SK-N-SH treated with all-trans-retinoic acid at 6 μM for 48 hours (cell line): Measurements from ENCODE around the gene PROK2.

Experiments
- CSDC2 ChIP-seq: fragments of 250-450 bp; sonication (Bioruptor Pico); IDR thresholded peaks from 2 replicates; pipeline ENCODE4 v1.5.0; 2020; ENCODE audit warnings: mild to moderate bottlenecking, moderate library complexity
- ESRRG ChIP-seq: fragments of 250-450 bp; sonication (Bioruptor Pico); IDR thresholded peaks from 2 replicates; pipeline ENCODE4 v1.6.1; 2021; ENCODE audit warnings: mild to moderate bottlenecking
- GLIS3 ChIP-seq: fragments of 250-450 bp; sonication (Bioruptor Pico); IDR thresholded peaks from 2 replicates; pipeline ENCODE4 v1.5.0; 2020; ENCODE audit warnings: mild to moderate bottlenecking, moderate library complexity
- ISL1 ChIP-seq: fragments of 250-450 bp; sonication (Bioruptor Pico); IDR thresholded peaks from 2 replicates; pipeline ENCODE4 v2.1.2; 2022; ENCODE audit warnings: mild to moderate bottlenecking, moderate library complexity
- RARB ChIP-seq: fragments of 250-450 bp; sonication (Bioruptor Pico); IDR thresholded peaks from 2 replicates; pipeline ENCODE4 v1.8.0; 2021; ENCODE audit warnings: mild to moderate bottlenecking, moderate library complexity
- TOX ChIP-seq: fragments of 250-450 bp; sonication (Bioruptor Pico); IDR thresholded peaks from 2 replicates; pipeline ENCODE4 v1.8.0; 2021; ENCODE audit warnings: mild to moderate bottlenecking, moderate library complexity, borderline replicate concordance
- ZC3H10 ChIP-seq: fragments of 250-450 bp; sonication (Bioruptor Pico); IDR thresholded peaks from 2 replicates; pipeline ENCODE4 v1.5.1; 2021; ENCODE audit warnings: mild to moderate bottlenecking, moderate library complexity
- ZFP3 ChIP-seq: fragments of 250-450 bp; sonication (Bioruptor Pico); IDR thresholded peaks from 2 replicates; pipeline ENCODE4 v1.5.0; 2020; ENCODE audit warnings: mild to moderate bottlenecking, moderate library complexity
- ZFP30 ChIP-seq: fragments of 450-650 bp; formaldehyde crosslinking; IDR thresholded peaks from 2 replicates; pipeline ENCODE4 v1.5.0; 2022; ENCODE audit warnings: mild to moderate bottlenecking, moderate library complexity
- ZNF565 ChIP-seq: fragments of 450-650 bp; formaldehyde crosslinking; conservative IDR thresholded peaks from 2 replicates; pipeline ENCODE4 v1.5.0; 2020; ENCODE audit warnings: low read depth, mild to moderate bottlenecking, moderate library complexity
- ZNF8 ChIP-seq: fragments of 450-650 bp; formaldehyde crosslinking; IDR thresholded peaks from 2 replicates; pipeline ENCODE4 v1.5.0; 2020; ENCODE audit warnings: mild to moderate bottlenecking, moderate library complexity
- TF ChIP-seq, protein P1 (sequence below): fragments of 250-450 bp; sonication (Bioruptor Pico); IDR thresholded peaks from 2 replicates; pipeline ENCODE4 v1.8.0; 2020; ENCODE audit warnings: mild to moderate bottlenecking, moderate library complexity, borderline replicate concordance
- TF ChIP-seq, protein P2 (sequence below): fragments of 250-450 bp; sonication (Bioruptor Pico); IDR thresholded peaks from 2 replicates; pipeline ENCODE4 v1.8.0; 2021; ENCODE audit warnings: low read depth, mild to moderate bottlenecking, moderate library complexity, borderline replicate concordance
- TF ChIP-seq, protein P3 (sequence below): fragments of 250-450 bp; sonication (Bioruptor Pico); IDR thresholded peaks from 2 replicates; pipeline ENCODE4 v1.5.1; 2021; ENCODE audit warnings: mild to moderate bottlenecking, moderate library complexity

DNA sequence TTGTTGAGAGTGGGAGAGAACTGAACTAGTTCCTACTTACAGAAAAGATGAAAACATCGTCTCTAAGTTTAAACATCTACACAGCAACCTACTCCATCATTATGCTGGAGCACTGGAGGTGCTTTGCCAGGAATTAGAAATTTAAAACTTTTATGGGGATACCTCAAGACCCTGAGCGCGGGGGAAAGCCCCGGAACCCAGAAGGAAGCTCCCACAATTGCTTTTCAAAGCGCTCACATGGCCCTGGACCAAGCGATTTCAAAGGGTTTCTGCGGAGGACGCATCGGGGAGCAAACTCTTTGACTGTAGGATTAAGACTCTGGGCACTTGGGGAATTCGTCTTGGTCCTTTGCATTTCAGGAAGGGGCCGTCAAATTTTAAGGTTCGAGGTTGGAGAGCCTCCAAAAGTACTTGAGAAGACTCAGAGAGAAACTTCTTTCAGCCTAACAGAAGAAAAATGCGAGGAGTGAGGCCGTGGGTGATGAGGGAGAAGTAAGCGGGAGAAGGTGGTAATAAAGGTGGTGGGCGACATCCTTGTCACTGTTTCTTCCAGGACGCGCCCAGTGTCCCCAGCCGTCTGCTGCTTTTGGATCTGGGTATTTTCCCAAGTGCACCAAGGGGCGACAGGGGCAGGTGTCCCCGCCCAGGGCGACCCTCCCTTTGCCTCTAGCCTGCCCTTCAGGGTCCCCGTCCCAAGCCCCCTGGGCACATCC, 591 bp downstream of the PROK2 start:
- no peak for TF ChIP-seq ZNF8
- TF ChIP-seq GLIS3: no peak
- TF ChIP-seq, protein P1, sequence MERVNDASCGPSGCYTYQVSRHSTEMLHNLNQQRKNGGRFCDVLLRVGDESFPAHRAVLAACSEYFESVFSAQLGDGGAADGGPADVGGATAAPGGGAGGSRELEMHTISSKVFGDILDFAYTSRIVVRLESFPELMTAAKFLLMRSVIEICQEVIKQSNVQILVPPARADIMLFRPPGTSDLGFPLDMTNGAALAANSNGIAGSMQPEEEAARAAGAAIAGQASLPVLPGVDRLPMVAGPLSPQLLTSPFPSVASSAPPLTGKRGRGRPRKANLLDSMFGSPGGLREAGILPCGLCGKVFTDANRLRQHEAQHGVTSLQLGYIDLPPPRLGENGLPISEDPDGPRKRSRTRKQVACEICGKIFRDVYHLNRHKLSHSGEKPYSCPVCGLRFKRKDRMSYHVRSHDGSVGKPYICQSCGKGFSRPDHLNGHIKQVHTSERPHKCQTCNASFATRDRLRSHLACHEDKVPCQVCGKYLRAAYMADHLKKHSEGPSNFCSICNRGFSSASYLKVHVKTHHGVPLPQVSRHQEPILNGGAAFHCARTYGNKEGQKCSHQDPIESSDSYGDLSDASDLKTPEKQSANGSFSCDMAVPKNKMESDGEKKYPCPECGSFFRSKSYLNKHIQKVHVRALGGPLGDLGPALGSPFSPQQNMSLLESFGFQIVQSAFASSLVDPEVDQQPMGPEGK (CRISPR knock-in tag): no peak
- TF ChIP-seq, protein P2, sequence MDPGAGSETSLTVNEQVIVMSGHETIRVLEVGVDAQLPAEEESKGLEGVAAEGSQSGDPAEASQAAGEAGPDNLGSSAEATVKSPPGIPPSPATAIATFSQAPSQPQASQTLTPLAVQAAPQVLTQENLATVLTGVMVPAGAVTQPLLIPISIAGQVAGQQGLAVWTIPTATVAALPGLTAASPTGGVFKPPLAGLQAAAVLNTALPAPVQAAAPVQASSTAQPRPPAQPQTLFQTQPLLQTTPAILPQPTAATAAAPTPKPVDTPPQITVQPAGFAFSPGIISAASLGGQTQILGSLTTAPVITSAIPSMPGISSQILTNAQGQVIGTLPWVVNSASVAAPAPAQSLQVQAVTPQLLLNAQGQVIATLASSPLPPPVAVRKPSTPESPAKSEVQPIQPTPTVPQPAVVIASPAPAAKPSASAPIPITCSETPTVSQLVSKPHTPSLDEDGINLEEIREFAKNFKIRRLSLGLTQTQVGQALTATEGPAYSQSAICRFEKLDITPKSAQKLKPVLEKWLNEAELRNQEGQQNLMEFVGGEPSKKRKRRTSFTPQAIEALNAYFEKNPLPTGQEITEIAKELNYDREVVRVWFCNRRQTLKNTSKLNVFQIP (CRISPR knock-in tag): no peak
- no peak for TF ChIP-seq ZFP3 (CRISPR knock-in tag)
- TF ChIP-seq ESRRG (CRISPR knock-in tag): no peak
- TF ChIP-seq ZC3H10: no peak
- no peak for TF ChIP-seq ZFP30 (CRISPR knock-in tag)
- no peak for TF ChIP-seq RARB (CRISPR knock-in tag)
- no peak for TF ChIP-seq CSDC2 (CRISPR knock-in tag)
- TF ChIP-seq, protein P3, sequence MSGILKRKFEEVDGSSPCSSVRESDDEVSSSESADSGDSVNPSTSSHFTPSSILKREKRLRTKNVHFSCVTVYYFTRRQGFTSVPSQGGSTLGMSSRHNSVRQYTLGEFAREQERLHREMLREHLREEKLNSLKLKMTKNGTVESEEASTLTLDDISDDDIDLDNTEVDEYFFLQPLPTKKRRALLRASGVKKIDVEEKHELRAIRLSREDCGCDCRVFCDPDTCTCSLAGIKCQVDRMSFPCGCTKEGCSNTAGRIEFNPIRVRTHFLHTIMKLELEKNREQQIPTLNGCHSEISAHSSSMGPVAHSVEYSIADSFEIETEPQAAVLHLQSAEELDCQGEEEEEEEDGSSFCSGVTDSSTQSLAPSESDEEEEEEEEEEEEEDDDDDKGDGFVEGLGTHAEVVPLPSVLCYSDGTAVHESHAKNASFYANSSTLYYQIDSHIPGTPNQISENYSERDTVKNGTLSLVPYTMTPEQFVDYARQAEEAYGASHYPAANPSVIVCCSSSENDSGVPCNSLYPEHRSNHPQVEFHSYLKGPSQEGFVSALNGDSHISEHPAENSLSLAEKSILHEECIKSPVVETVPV (CRISPR knock-in tag): no peak
- TF ChIP-seq ZNF565 (CRISPR knock-in tag): no peak
- no peak for TF ChIP-seq TOX (CRISPR knock-in tag)
- no peak for TF ChIP-seq ISL1
